A549 (cell line): ENCODE data around the gene SENP8.

Experiments used
- EP300 ChIP-seq, 2 experiments: fragments of >200 bp; sonication (Bioruptor Twin); formaldehyde crosslinking; IDR thresholded peaks; 2 replicates in 1 of 2; 3 replicates in 1 of 2; pipeline ENCODE4 v1.6.1; 2016 to 2017
- HDAC2 ChIP-seq: fragments of 200-600 bp; sonication (generic); IDR thresholded peaks from 2 replicates; pipeline ENCODE4 v1.6.1; 2016
- JUNB ChIP-seq: fragments of >200 bp; sonication (Bioruptor Twin); formaldehyde crosslinking; IDR thresholded peaks from 2 replicates; pipeline ENCODE4 v1.6.1; 2016
- MYC ChIP-seq: IDR thresholded peaks from 2 replicates; pipeline ENCODE4 v1.6.1; 2012; ENCODE audit warnings: mild to moderate bottlenecking, inconsistent platforms, low read length, improper control_type of control experiment, borderline replicate concordance
- ZSCAN20 ChIP-seq: fragments of 250-450 bp; sonication (Bioruptor Pico); IDR thresholded peaks from 2 replicates; pipeline ENCODE4 v1.8.0; 2022; ENCODE audit warnings: mild to moderate bottlenecking, moderate library complexity
- TF ChIP-seq, protein P1 (sequence below): fragments of 250-450 bp; sonication (Bioruptor Pico); IDR thresholded peaks from 2 replicates; pipeline ENCODE4 v1.5.0; 2021; ENCODE audit warnings: mild to moderate bottlenecking, moderate library complexity, borderline replicate concordance
- TF ChIP-seq, protein P2 (sequence below): fragments of >200 bp; sonication (Bioruptor Twin); formaldehyde crosslinking; IDR thresholded peaks from 3 replicates; pipeline ENCODE4 v1.5.1; 2016
- TF ChIP-seq, protein P3 (sequence below): fragments of 200-600 bp; sonication (generic); IDR thresholded peaks from 2 replicates; pipeline ENCODE4 v1.6.1; 2016; ENCODE audit warnings: antibody characterized with exemption, mild to moderate bottlenecking, moderate library complexity

DNA sequence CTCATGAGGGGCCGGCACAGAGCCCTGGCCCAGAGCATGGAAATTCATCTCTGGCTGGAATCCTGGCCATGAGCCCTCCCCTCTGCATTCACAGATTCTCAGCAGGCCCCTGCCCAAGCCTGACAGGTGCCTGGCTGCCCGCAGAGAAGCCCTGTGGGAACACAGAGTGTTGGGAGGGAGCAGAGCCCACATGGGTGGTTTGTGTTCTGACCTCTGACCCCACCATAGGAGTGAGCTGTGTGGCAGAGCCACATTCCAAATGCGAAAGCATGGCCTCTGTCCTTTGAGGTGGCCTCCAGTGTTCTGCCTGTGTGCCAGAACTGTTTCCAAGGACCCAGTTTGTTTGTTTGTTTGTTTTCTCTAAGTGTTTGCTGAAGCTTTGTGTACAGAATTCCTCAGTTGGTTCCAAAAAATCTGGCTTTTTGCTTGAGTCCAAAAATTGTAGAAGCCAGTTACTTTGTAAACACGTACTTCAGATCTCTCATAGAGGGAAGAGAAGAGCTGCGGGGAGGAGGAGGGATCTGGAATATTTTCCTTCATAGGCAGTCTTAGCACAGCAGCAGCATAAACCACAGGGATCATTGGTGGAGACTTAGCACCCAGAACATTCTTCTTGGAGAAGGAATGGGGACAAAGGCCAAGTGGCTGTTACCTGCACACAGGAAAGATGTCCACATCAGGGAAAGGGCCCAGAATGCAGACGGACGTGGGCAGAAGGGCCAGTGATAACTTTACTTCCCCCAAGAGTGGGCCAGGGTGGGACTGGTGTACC is 43.3 kb downstream of the SENP8 start:
- TF ChIP-seq, protein P1, sequence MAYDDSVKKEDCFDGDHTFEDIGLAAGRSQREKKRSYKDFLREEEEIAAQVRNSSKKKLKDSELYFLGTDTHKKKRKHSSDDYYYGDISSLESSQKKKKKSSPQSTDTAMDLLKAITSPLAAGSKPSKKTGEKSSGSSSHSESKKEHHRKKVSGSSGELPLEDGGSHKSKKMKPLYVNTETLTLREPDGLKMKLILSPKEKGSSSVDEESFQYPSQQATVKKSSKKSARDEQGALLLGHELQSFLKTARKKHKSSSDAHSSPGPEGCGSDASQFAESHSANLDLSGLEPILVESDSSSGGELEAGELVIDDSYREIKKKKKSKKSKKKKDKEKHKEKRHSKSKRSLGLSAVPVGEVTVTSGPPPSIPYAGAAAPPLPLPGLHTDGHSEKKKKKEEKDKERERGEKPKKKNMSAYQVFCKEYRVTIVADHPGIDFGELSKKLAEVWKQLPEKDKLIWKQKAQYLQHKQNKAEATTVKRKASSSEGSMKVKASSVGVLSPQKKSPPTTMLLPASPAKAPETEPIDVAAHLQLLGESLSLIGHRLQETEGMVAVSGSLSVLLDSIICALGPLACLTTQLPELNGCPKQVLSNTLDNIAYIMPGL: no peak
- TF ChIP-seq HDAC2: no peak
- TF ChIP-seq, protein P2, sequence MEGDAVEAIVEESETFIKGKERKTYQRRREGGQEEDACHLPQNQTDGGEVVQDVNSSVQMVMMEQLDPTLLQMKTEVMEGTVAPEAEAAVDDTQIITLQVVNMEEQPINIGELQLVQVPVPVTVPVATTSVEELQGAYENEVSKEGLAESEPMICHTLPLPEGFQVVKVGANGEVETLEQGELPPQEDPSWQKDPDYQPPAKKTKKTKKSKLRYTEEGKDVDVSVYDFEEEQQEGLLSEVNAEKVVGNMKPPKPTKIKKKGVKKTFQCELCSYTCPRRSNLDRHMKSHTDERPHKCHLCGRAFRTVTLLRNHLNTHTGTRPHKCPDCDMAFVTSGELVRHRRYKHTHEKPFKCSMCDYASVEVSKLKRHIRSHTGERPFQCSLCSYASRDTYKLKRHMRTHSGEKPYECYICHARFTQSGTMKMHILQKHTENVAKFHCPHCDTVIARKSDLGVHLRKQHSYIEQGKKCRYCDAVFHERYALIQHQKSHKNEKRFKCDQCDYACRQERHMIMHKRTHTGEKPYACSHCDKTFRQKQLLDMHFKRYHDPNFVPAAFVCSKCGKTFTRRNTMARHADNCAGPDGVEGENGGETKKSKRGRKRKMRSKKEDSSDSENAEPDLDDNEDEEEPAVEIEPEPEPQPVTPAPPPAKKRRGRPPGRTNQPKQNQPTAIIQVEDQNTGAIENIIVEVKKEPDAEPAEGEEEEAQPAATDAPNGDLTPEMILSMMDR: no peak
- TF ChIP-seq MYC: no peak
- no peak for TF ChIP-seq ZSCAN20 (CRISPR knock-in tag)
- no peak for TF ChIP-seq JUNB
- no peak for TF ChIP-seq EP300 (IDR thresholded peaks at IDR 0.05)
- TF ChIP-seq, protein P3, sequence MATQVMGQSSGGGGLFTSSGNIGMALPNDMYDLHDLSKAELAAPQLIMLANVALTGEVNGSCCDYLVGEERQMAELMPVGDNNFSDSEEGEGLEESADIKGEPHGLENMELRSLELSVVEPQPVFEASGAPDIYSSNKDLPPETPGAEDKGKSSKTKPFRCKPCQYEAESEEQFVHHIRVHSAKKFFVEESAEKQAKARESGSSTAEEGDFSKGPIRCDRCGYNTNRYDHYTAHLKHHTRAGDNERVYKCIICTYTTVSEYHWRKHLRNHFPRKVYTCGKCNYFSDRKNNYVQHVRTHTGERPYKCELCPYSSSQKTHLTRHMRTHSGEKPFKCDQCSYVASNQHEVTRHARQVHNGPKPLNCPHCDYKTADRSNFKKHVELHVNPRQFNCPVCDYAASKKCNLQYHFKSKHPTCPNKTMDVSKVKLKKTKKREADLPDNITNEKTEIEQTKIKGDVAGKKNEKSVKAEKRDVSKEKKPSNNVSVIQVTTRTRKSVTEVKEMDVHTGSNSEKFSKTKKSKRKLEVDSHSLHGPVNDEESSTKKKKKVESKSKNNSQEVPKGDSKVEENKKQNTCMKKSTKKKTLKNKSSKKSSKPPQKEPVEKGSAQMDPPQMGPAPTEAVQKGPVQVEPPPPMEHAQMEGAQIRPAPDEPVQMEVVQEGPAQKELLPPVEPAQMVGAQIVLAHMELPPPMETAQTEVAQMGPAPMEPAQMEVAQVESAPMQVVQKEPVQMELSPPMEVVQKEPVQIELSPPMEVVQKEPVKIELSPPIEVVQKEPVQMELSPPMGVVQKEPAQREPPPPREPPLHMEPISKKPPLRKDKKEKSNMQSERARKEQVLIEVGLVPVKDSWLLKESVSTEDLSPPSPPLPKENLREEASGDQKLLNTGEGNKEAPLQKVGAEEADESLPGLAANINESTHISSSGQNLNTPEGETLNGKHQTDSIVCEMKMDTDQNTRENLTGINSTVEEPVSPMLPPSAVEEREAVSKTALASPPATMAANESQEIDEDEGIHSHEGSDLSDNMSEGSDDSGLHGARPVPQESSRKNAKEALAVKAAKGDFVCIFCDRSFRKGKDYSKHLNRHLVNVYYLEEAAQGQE: no peak
